Coronary artery (tissue), 2 donors: ENCODE data around the gene EMID1.
"Not testable (repeated sequence)": the region's sequence is repeated elsewhere in the genome, so short reads cannot be mapped to it uniquely, and the experiment has no call there.

Experiments
- DNase-seq: peaks from one replicate; pipeline ENCODE4 v3.0.0-alpha.2; 2017; ENCODE audit warnings: low spot score
- H3K27ac ChIP-seq, 2 donors: fragments of 200-600 bp; sonication (generic); one replicate each; pipeline ENCODE4 v1.5.1; 2016 to 2019
- H3K4me3 ChIP-seq: fragments of 200-600 bp; sonication (generic); 2 replicates; pipeline ENCODE4 v1.5.1; 2016; ENCODE audit warnings: mild to moderate bottlenecking, moderate library complexity
- TF ChIP-seq, protein P1 (sequence below): fragments of 200-600 bp; sonication (generic); IDR thresholded peaks from one replicate; pipeline ENCODE4 v1.5.1; 2019; ENCODE audit warnings: antibody characterized with exemption

The EMID1 gene

DNA sequence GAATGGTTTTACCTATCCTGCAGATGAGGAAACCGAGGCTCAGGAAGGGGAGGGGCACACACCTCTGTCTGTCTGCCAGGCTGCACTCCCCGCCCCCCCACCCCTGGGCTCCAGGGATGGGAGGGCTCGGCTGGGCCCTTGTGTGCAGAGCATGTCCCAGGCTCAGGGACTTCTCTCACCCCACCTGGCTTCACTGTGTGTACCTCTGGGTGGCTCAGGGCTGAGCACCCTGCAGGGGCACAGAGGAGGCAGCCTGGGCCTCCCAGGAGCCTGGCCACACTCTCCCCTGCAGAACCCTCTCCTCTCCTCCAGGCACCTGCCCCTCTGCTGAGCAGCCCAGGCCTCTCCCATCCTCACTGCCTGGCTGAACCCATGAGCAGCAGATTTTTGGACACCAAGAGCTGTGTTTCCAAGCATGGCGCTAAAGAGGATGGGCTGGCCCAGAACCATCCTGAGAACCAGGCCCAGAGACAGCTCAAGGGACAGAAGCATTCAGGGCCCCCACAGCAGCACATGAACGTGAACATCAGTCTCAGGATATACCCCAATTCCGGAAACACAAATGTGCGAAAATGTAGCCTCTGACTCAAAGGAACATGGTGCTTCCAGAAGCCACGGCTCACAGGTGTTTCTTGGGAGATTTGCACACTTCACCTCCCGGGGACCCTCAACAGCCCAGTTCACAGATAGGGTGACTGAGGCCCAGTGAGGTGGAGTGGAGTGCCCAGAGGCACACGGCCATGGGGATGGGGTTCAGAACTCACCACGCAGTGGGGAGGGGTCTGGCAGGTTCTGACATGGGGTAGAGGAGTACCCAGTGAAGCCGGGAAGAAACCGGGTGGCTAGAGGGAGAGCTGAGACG lies 10.5 kb downstream of the EMID1 start:
- Histone ChIP-seq H3K4me3 (no peak overlapping the region), H3K27ac (no peak overlapping the region)
- DNase-seq: peak; percentile 55
- TF ChIP-seq, protein P1, sequence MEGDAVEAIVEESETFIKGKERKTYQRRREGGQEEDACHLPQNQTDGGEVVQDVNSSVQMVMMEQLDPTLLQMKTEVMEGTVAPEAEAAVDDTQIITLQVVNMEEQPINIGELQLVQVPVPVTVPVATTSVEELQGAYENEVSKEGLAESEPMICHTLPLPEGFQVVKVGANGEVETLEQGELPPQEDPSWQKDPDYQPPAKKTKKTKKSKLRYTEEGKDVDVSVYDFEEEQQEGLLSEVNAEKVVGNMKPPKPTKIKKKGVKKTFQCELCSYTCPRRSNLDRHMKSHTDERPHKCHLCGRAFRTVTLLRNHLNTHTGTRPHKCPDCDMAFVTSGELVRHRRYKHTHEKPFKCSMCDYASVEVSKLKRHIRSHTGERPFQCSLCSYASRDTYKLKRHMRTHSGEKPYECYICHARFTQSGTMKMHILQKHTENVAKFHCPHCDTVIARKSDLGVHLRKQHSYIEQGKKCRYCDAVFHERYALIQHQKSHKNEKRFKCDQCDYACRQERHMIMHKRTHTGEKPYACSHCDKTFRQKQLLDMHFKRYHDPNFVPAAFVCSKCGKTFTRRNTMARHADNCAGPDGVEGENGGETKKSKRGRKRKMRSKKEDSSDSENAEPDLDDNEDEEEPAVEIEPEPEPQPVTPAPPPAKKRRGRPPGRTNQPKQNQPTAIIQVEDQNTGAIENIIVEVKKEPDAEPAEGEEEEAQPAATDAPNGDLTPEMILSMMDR: no peak

DNA sequence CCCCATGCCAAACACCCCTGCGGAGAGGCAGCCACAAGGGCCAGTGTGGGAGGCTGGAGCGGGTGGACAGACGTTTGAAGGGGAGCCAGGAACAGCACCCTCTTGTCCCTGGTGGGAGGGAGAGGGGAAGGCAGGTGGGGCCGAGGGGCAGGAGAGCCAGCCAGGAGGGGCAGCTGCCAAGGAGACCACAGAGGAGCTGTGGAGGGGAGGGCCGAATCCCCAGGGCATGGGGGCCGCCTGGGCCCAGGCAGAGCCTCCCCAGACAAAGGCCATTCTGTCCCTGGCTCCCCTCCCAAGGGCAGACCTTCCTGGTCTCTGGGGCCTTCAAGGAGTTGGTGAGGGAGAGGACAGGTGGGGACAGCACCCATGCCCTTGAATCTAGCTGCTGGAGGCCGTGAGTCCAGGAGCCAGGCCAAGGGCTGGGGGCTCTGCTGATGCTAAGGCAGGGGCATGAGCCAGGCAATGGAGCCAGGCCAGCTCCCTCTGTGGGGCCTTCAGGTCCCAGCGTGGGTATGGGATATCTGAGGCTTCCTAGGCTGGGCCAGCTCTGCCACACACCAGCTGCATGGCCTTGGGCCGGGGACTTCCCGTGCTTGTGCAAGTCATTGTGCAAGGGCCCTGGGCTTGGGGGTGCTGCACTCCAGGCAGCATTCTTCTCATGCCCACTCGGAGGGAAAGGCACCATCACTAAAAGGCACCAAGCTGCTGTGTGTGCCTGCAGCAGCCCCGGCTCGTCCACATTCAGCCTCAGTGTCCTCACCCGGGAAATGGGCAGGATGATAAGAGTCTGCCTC lies 11.4 kb downstream of the EMID1 start:
- TF ChIP-seq, protein P1: no peak
- Histone ChIP-seq H3K4me3 (no peak overlapping the region), H3K27ac (no peak overlapping the region)
- peak; percentile 71 for DNase-seq

DNA sequence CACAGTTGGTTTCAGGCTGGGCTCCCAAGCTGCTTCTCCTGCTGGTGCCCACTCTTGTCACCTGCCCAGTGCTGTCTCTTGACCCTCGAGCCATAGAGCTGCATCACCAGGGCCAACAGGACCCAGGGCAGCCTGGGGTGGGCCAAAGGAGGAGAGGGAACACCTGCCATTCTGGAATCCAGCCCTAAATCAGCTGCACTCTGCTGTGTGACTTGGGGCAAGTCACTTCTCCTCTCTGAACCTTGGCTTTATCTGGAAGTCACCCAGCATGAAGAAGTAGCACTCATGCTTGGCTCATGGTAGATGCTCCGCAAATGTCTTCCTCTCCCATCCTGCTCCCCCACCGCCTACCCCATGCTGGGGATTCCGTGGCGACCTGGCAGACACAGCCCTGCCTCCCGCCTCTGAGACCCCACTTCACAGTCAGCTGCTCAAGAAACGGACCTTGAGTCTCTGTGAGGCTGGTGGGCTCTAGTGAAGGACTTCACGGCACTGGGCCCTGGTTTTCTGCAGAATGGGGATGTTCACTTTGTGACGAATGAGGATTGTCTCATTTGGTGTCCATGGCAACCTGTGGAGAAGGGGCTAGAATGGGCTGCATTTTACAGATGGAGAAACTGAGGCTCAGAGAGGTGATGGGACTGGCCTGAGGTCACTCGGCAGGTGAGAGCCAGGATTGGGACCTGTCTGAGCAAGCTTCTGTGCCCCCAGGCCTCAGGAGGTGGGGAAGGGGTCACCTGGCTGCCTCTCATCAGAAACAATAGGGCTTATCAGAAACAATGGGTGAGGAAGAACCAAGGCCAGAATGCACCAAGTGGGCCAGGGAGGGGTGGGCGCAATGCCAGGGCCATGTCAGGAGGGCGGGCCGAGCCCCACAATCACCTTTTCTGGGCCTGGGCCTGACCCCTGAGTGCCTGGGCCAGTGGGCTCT lies 12.4 kb downstream of the EMID1 start:
- Histone ChIP-seq H3K4me3 (no peak overlapping the region), H3K27ac (no peak overlapping the region)
- TF ChIP-seq, protein P1: no peak
- peak; percentile 68 for DNase-seq

DNA sequence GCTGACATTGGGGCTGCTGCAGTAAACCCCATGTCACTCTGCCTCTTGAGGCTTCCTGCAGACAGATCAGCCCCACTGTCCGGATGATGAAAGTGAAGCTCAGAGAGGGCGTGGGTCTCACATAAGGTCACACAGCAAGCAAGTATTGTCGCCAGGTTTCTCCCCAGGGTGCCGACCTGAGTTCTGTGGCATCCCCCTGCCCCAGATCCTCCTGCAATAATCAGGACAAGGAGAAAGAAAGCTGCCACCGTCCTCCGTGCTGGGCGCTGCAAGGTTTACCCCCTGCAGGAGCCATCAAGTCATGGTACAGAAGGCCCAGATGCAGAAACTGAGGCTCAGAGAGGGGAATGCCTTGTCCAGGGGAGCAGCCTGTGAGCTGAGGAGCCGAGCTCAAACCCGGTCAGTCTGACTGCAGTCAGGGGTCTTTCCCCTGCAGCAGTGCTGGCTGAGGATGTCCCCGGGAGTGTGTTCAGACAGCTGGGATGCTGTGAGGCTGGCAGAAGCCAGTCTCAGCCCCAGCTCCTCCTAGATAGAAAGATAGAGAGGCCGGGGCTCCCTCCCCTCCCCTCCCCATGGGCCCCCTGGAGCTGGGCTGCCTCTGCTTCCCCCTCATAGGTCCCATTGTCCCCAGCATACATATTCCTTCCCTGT lies 13.2 kb downstream of the EMID1 start:
- no peak overlapping the region for H3K4me3 ChIP-seq
- no peak overlapping the region for H3K27ac ChIP-seq
- DNase-seq: peak; percentile 56
- TF ChIP-seq, protein P1: no peak

DNA sequence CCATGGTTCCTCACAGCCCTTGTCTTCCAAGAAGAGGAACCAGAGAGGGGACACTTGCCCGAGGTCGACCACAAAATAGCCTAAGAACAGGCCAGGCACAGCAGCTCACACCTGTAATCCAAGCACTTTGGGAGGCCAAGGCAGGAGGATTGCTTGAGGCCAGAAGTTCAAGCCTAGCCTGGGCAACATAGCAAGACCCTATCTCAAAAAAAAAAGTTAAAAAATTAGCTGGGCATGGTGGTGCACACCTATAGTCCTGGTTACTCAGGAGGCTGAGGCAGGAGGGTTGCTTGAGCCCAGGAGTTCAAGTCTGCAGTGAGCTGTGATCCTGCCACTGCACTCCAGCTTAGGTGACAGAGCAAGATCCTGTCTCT lies 13.7 kb downstream of the EMID1 start:
- H3K4me3 ChIP-seq, H3K27ac ChIP-seq, DNase-seq: not testable (repeated sequence)

DNA sequence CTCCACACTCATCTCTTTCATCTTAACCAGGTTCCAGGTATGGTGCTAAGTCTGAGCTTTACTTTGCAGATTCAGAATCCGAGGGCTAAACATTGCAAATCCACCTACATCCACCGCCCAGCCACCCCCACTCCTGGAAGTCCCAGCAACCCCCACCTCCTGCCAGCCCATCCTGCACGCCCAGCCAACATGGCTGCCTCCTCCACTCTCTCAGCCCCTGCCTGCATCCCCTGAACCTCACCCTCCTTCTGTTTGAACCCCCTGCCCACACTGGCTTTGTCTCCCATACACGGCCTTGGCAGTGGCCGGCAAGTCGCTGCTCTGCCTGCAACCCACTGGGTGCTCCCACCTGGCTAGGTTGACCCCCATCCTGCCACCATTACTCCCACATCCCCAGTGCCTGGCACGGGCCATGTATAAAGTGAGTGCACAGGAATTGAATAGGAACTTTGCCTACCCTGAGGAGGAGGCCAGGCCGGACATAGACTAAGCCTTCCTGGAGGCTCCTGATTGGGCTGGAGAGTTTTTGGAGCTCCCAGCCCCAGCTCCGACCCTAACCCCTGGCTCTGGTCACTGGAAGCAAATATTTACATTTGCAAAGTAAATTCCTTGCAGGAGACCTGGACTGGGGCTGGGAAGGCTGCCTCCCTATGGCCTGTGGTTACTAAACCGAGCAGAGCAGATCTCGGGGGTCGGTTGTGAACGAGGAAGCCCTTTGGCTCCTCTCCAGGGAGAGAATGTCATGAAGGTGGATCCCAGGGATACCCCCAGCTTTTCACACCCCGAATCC lies 14.4 kb downstream of the EMID1 start:
- H3K27ac ChIP-seq: no peak overlapping the region
- H3K4me3 ChIP-seq: no peak overlapping the region
- TF ChIP-seq, protein P1: no peak
- peak; percentile 54 for DNase-seq
